Measurements from ENCODE around the gene MIA.

- no peak for TF ChIP-seq CTCF (IDR thresholded peaks at IDR 0.05)
- TF ChIP-seq ZFX (IDR thresholded peaks at IDR 0.05; ENCODE audit: borderline replicate concordance): no peak
Measured at GRCh38 chr19:40800997-40801377, 25.7 kb downstream of the MIA start.

Data from 22Rv1 (cell line).